Endothelial cell of umbilical vein (primary cell): ENCODE measurements around the gene TAS2R39.

Experiments
- CTCF ChIP-seq, 2 donors: IDR thresholded peaks; 1 replicate in 1 of 2; 2 replicates in 1 of 2; pipeline ENCODE4 v1.5.1; 2011; ENCODE audit warnings: low read length in 2 of 2, mild to moderate bottlenecking in 2 of 2, moderate library complexity in 2 of 2, control low read depth in 1 of 2, inconsistent platforms in 1 of 2, low read depth in 1 of 2; ENCODE audit not compliant: insufficient read depth in 1 of 2; ENCODE audit errors: extremely low read depth in 1 of 2
- EZH2 ChIP-seq: IDR thresholded peaks from 2 replicates; pipeline ENCODE4 v1.6.1; 2012; ENCODE audit warnings: borderline replicate concordance, low read depth, mild to moderate bottlenecking, moderate library complexity, low read length, inconsistent platforms; ENCODE audit not compliant: severe bottlenecking
- POLR2A ChIP-seq: IDR thresholded peaks from 2 replicates; pipeline ENCODE4 v1.6.1; 2012; ENCODE audit warnings: low read depth, mild to moderate bottlenecking, control low read depth, low read length

DNA sequence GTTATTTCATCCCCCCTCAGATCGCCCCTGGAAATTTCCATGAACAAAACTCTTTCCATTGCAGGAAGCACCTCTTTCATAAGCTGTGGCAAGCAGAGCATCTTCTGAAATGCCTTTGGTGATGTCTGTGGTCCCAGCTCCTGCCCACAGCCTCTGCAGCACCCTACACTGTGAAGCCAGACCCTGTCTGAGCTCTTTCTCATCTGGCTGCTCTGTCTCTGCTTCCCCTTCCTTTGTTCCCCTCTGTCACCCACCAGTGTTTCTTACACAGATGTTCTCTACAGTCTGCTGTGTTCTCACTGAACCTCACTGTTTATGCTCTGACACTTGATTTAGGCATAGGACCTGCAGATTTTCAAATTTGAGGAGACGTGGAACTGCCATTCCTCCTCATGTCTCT lies 1.9 kb upstream of the TAS2R39 start:
- TF ChIP-seq CTCF (IDR thresholded peaks at IDR 0.05; ENCODE audit: extremely low read depth in 1 of 2, insufficient read depth in 1 of 2, low read depth in 1 of 2, low read length in 2 of 2) (no peak), EZH2 (no peak), POLR2A (no peak)
